H1 (cell line): Measurements from ENCODE around the gene CTDSP1. TPM values are rescaled to one million over a fixed set of nuclear protein-coding genes. Genes with fewer than 3 reads are reported as not detected.
A peak's percentile ranks its signal among the peaks of the same experiment; 100 is the strongest.

Source experiments
- BRCA1 ChIP-seq: IDR thresholded peaks from 2 replicates; pipeline ENCODE4 v1.6.1; 2012; ENCODE audit warnings: low read depth, low read length, improper control_type of control experiment
- EGR1 ChIP-seq: IDR thresholded peaks from 2 replicates; pipeline ENCODE4 v1.6.1; 2011; ENCODE audit warnings: low read depth, low read length, borderline replicate concordance
- FOSL1 ChIP-seq: IDR thresholded peaks from 2 replicates; pipeline ENCODE4 v1.6.1; 2011; ENCODE audit warnings: mild to moderate bottlenecking, low read depth, low read length, moderate library complexity; ENCODE audit not compliant: insufficient read depth
- GTF2F1 ChIP-seq: IDR thresholded peaks from 2 replicates; pipeline ENCODE4 v1.6.1; 2012; ENCODE audit warnings: low read depth, low read length, improper control_type of control experiment, borderline replicate concordance
- KDM4A ChIP-seq: IDR thresholded peaks from one replicate; pipeline ENCODE4 v1.7.1; 2012; ENCODE audit warnings: low read depth, mild to moderate bottlenecking, moderate library complexity, low read length, inconsistent platforms; ENCODE audit not compliant: severe bottlenecking
- NRF1 ChIP-seq: IDR thresholded peaks from 2 replicates; pipeline ENCODE4 v1.6.1; 2011; ENCODE audit warnings: mild to moderate bottlenecking, low read depth, low read length, improper control_type of control experiment
- RFX5 ChIP-seq: IDR thresholded peaks from 2 replicates; pipeline ENCODE4 v1.6.1; 2011; ENCODE audit warnings: low read depth, low read length, improper control_type of control experiment, borderline replicate concordance
- SAP30 ChIP-seq: fragments of 300-600 bp; sonication (generic); IDR thresholded peaks from 2 replicates; pipeline ENCODE4 v1.7.1; 2012; ENCODE audit warnings: low read length, moderate library complexity, mild to moderate bottlenecking, inconsistent platforms; ENCODE audit not compliant: insufficient read depth, insufficient replicate concordance
- SIX5 ChIP-seq: IDR thresholded peaks from 2 replicates; pipeline ENCODE4 v1.6.1; 2011; ENCODE audit warnings: mild to moderate bottlenecking, low read depth, low read length
- SRF ChIP-seq: IDR thresholded peaks from 2 replicates; pipeline ENCODE4 v1.6.1; 2011; ENCODE audit warnings: mild to moderate bottlenecking, low read depth, low read length, moderate library complexity
- SUZ12 ChIP-seq: fragments of 200-600 bp; sonication (generic); IDR thresholded peaks from 2 replicates; pipeline ENCODE4 v1.6.1; 2012; ENCODE audit warnings: mild to moderate bottlenecking, inconsistent platforms, low read length, moderate library complexity, mixed read lengths
- TBP ChIP-seq: IDR thresholded peaks from 2 replicates; pipeline ENCODE4 v1.6.1; 2011; ENCODE audit warnings: low read depth, low read length, improper control_type of control experiment
- YY1 ChIP-seq: IDR thresholded peaks from 2 replicates; pipeline ENCODE4 v1.6.1; 2011; ENCODE audit warnings: low read depth, mild to moderate bottlenecking, low read length
- ZNF274 ChIP-seq: IDR thresholded peaks from 2 replicates; pipeline ENCODE4 v1.7.0; 2012; ENCODE audit warnings: low read length, borderline replicate concordance; ENCODE audit errors: extremely low read depth
- polyA plus RNA-seq, 7 experiments: library from polyadenylated mRNA; depleted of rRNA in 3 of 7; stranded (reverse) in 5 of 7; unstranded in 2 of 7; fragments of >200 nt in 5 of 7; fragments of 200-250 nt in 2 of 7; gene quantifications; 1 replicate in 5 of 7; 2 replicates in 1 of 7; 4 replicates in 1 of 7; pipeline versions ENCODE4 v1.2.1 to v1.2.3, GENCODE V29; 2011 to 2013; ENCODE audit warnings: missing spikeins in 2 of 7, mixed read lengths in 2 of 7
- total RNA-seq: library from RNA; stranded (reverse); fragmentation: NEBNext Ultra II Directional; extraction: Animal tissue kit (Norgen Biotek cat#: 25700); gene quantifications from 2 replicates; pipeline ENCODE4 v1.2.1, GENCODE V29; 2021

The CTDSP1 gene
- total and polyA plus RNA-seq, 2 of the 8 experiments (the other 6 are each of a cell fraction or from before 2014, with no cell fraction given), result 20.3 to 35.2 TPM

DNA sequence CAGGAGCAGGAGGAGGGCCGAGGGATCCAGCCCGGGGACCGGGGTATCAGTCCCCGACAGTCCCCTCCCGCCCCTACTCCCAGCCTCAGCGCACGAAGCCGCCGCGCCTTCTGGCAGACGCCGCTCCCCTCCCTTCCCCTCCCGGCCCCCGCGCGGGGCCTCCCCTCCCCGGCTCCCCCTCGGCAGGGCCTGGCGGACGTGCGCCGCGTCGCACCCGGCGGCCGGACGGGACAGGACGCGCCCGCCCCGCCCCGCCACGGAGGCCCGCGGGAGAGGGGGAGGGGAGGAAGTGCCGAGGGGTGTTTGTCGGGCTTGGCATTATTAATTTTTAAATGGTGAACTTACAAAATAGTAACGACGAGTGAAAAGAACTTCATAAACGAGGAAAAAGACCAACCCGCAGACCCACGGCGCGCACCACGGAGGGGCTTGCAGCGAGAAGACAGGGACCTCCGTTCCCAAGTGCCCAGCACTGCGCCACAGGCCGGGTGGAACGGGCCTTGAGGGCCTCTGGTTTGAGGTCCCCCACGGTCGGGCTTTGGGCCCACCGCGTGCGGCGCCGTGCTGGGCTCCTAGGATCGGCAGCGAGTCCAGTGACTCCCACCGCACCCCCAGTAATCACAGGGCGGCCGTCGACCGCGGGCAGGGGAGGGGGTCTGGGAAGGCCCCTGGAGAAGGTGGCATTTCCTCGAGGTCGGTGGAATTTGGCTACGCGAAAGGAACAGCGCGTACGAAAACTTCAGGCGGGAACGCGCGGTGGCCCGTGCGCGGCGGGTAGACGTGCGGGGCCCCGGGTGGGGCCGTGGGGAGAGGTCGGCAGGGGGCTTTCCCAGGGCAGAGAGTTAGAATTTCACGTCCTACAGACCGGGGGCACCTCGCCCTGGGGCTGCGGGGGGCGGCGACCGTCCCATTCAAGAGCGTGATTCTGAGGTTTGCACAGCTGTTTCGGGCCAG lies 954 bp upstream of the CTDSP1 start (continued):
- no peak for TF ChIP-seq SAP30
- no peak for TF ChIP-seq NRF1
- TF ChIP-seq YY1, result no peak
- TF ChIP-seq EGR1, result no peak
- TF ChIP-seq SRF, result no peak
- TF ChIP-seq FOSL1, result no peak
- TF ChIP-seq BRCA1, result no peak
- TF ChIP-seq GTF2F1, result no peak
- no peak for TF ChIP-seq ZNF274
- TF ChIP-seq RFX5, result no peak
- TF ChIP-seq KDM4A, result peak; percentile 37
- TF ChIP-seq TBP, result no peak
- TF ChIP-seq SIX5, result no peak
- TF ChIP-seq SUZ12, result peak; percentile 63; the same call in 1 of the 2 replicates
- TF ChIP-seq, all 59 proteins: peak for 7
